H1 (cell line): ENCODE results near the gene RXRA. TPM values are rescaled to one million over a fixed set of nuclear protein-coding genes. Genes with fewer than 3 reads are reported as not detected.

Experiments used
- CTCF ChIA-PET: fragments of 300-600 bp; sonication (Branson Sonifier 250); formaldehyde crosslinking; loops from one replicate; lab custom pipeline; 2021; ENCODE audit not compliant: partially characterized antibody; lab: Charles Lee
- POLR2A ChIA-PET: fragments of 300-600 bp; sonication (Branson Sonifier 250); formaldehyde crosslinking; loops from one replicate; lab custom pipeline; 2021; ENCODE audit warnings: inconsistent platforms; ENCODE audit not compliant: partially characterized antibody; lab: Charles Lee
- DNase-seq, 2 experiments: peaks; one replicate each; pipeline versions ENCODE4 v3.0.0 to v3.0.0-alpha.2; 2010 to 2022; ENCODE audit warnings: low spot score in 2 of 2, low read depth in 1 of 2, mixed read lengths in 1 of 2
- FAIRE-seq: peaks from 2 replicates; lab custom pipeline; 2011; peaks lifted over from hg19 to GRCh38; lab: Jason Lieb, UNC
- H2AFZ ChIP-seq: 2 replicates; pipeline ENCODE4 v1.8.1; 2012; ENCODE audit warnings: low read length, inconsistent platforms
- H2AK5ac ChIP-seq: 2 replicates; pipeline ENCODE4 v1.6.1; 2013; ENCODE audit warnings: low read depth, low read length
- H2BK120ac ChIP-seq: replicated peaks from 2 replicates; pipeline ENCODE3; 2013; ENCODE audit warnings: low read depth, low read length, inconsistent platforms
- H2BK12ac ChIP-seq: 2 replicates; pipeline ENCODE4 v1.6.1; 2013; ENCODE audit warnings: low read depth, low read length
- H2BK15ac ChIP-seq: 2 replicates; pipeline ENCODE4 v1.6.1; 2013; ENCODE audit warnings: low read length
- H2BK20ac ChIP-seq: 2 replicates; pipeline ENCODE4 v1.6.1; 2013; ENCODE audit warnings: low read length
- H2BK5ac ChIP-seq: 2 replicates; pipeline ENCODE4 v1.6.1; 2013; ENCODE audit warnings: low read depth, low read length
- H3K14ac ChIP-seq: 2 replicates; pipeline ENCODE4 v1.6.1; 2013; ENCODE audit warnings: inconsistent platforms; ENCODE audit not compliant: insufficient read length
- H3K18ac ChIP-seq: 2 replicates; pipeline ENCODE4 v1.6.1; 2013; ENCODE audit warnings: low read length; ENCODE audit errors: extremely low read depth
- H3K23ac ChIP-seq: 2 replicates; pipeline ENCODE4 v1.6.1; 2013; ENCODE audit warnings: inconsistent platforms; ENCODE audit not compliant: insufficient read length
- H3K23me2 ChIP-seq: 2 replicates; pipeline ENCODE4 v1.6.1; 2013; ENCODE audit warnings: low read depth, low read length
- H3K27ac ChIP-seq: 2 replicates; pipeline ENCODE4 v1.6.1; 2011; ENCODE audit warnings: low read depth, low read length, inconsistent platforms
- H3K27me3 ChIP-seq, 4 experiments: replicated peaks in 1 of 4; 1 replicate in 1 of 4; 2 replicates in 3 of 4; pipeline versions ENCODE4 v1.6.1 to v1.8.1; 2011 to 2013; ENCODE audit warnings: low read length in 3 of 4, mild to moderate bottlenecking in 3 of 4, inconsistent platforms in 2 of 4, mixed read lengths in 2 of 4, moderate library complexity in 1 of 4; ENCODE audit not compliant: control insufficient read depth in 3 of 4, insufficient read depth in 3 of 4; ENCODE audit errors: extremely low read depth in 1 of 4
- H3K36me3 ChIP-seq, 4 experiments: 2 replicates each; pipeline versions ENCODE4 v1.6.1 to v1.8.1; 2011 to 2013; ENCODE audit warnings: mild to moderate bottlenecking in 4 of 4, low read length in 3 of 4, moderate library complexity in 2 of 4, control low read depth in 1 of 4, inconsistent platforms in 1 of 4; ENCODE audit not compliant: insufficient read depth in 4 of 4, control insufficient read depth in 2 of 4
- H3K4ac ChIP-seq: replicated peaks from 2 replicates; pipeline ENCODE3; 2013; ENCODE audit warnings: low read length, low read depth, mixed read lengths, inconsistent platforms; ENCODE audit not compliant: insufficient read length
- H3K4me1 ChIP-seq, 4 experiments: replicated peaks in 1 of 4; 1 replicate in 1 of 4; 2 replicates in 3 of 4; pipeline versions ENCODE4 v1.6.1 to v1.8.1; 2011 to 2013; ENCODE audit warnings: low read length in 3 of 4, inconsistent platforms in 2 of 4, mixed read lengths in 1 of 4; ENCODE audit not compliant: insufficient read depth in 4 of 4, control insufficient read depth in 3 of 4
- H3K4me2 ChIP-seq, 2 experiments: 2 replicates each; pipeline versions ENCODE4 v1.6.1 to v1.8.1; 2011 to 2013; ENCODE audit warnings: low read depth in 2 of 2, low read length in 2 of 2, control low read depth in 1 of 2, inconsistent platforms in 1 of 2, mild to moderate bottlenecking in 1 of 2; ENCODE audit not compliant: insufficient read depth in 1 of 2
- H3K4me3 ChIP-seq, 4 experiments: fragments of 200-600, 300-600 bp in 1 of 4; sonication (generic), shearing (Covaris generic), sonication (Bioruptor Twin) in 1 of 4; 2 replicates each; pipeline versions ENCODE4 v1.5.1 to v1.8.1; 2011 to 2016; ENCODE audit warnings: low read length in 4 of 4, low read depth in 3 of 4, control low read depth in 2 of 4, inconsistent platforms in 2 of 4, mild to moderate bottlenecking in 2 of 4, mixed read lengths in 1 of 4, moderate library complexity in 1 of 4; ENCODE audit not compliant: insufficient read depth in 2 of 4; ENCODE audit errors: extremely low read depth in 1 of 4
- H3K56ac ChIP-seq: replicated peaks from 2 replicates; pipeline ENCODE3; 2013; ENCODE audit warnings: low read depth, mild to moderate bottlenecking, mixed read lengths, low read length, inconsistent platforms; ENCODE audit not compliant: insufficient read length
- H3K79me1 ChIP-seq: 2 replicates; pipeline ENCODE4 v1.6.1; 2013; ENCODE audit warnings: low read depth, low read length, control low read depth
- H3K79me2 ChIP-seq, 2 experiments: 2 replicates each; pipeline versions ENCODE4 v1.6.1 to v1.8.1; 2012 to 2013; ENCODE audit warnings: low read length in 2 of 2, mild to moderate bottlenecking in 2 of 2, inconsistent platforms in 1 of 2; ENCODE audit not compliant: insufficient read depth in 2 of 2, control insufficient read depth in 1 of 2
- H3K9ac ChIP-seq, 4 experiments: replicated peaks in 1 of 4; 1 replicate in 1 of 4; 2 replicates in 3 of 4; pipeline versions ENCODE4 v1.6.1 to v1.8.1; 2011 to 2013; ENCODE audit warnings: low read depth in 3 of 4, low read length in 3 of 4, control low read depth in 2 of 4, mild to moderate bottlenecking in 2 of 4, moderate library complexity in 2 of 4, inconsistent platforms in 1 of 4; ENCODE audit errors: extremely low read depth in 1 of 4
- H3K9me3 ChIP-seq, 2 experiments: 2 replicates each; pipeline versions ENCODE4 v1.6.1 to v1.8.1; 2012 to 2013; ENCODE audit warnings: mild to moderate bottlenecking in 2 of 2, moderate library complexity in 2 of 2, control low read depth in 1 of 2, inconsistent platforms in 1 of 2, low read depth in 1 of 2, low read length in 1 of 2, mixed read lengths in 1 of 2; ENCODE audit not compliant: insufficient read depth in 2 of 2
- H4K20me1 ChIP-seq, 2 experiments: replicated peaks in 1 of 2; 2 replicates each; pipeline versions ENCODE3 to v1.8.1; 2011 to 2013; ENCODE audit warnings: inconsistent platforms in 2 of 2, low read length in 2 of 2, mild to moderate bottlenecking in 1 of 2; ENCODE audit not compliant: insufficient read depth in 2 of 2, control insufficient read depth in 1 of 2
- H4K5ac ChIP-seq: 2 replicates; pipeline ENCODE4 v1.6.1; 2013; ENCODE audit warnings: low read length, low read depth, mixed read lengths, inconsistent platforms; ENCODE audit not compliant: insufficient read length
- H4K8ac ChIP-seq: 2 replicates; pipeline ENCODE4 v1.8.0; 2013; ENCODE audit warnings: mild to moderate bottlenecking, moderate library complexity, low read length, inconsistent platforms; ENCODE audit not compliant: insufficient read depth; ENCODE audit errors: extremely low read depth
- H4K91ac ChIP-seq: replicated peaks from 2 replicates; pipeline ENCODE3; 2013; ENCODE audit warnings: low read length, mixed read lengths, inconsistent platforms; ENCODE audit not compliant: insufficient read length
- CBX5 ChIP-seq: fragments of 300-800, 300-1000 bp; sonication (generic); IDR thresholded peaks from 2 replicates; pipeline ENCODE4 v1.7.1; 2016; ENCODE audit warnings: antibody characterized with exemption, low read length, low read depth
- HDAC2 ChIP-seq, 2 experiments: fragments of 300-600 bp in 1 of 2; sonication (generic) in 1 of 2; IDR thresholded peaks; 2 replicates each; pipeline ENCODE4 v1.6.1; 2011 to 2012; ENCODE audit warnings: low read depth in 2 of 2, low read length in 2 of 2, mild to moderate bottlenecking in 2 of 2, moderate library complexity in 2 of 2, borderline replicate concordance in 1 of 2, inconsistent platforms in 1 of 2
- KDM1A ChIP-seq: fragments of 200-600, 300-600 bp; sonication (generic); IDR thresholded peaks from 2 replicates; pipeline ENCODE4 v1.7.1; 2016; ENCODE audit warnings: mild to moderate bottlenecking, low read length, borderline replicate concordance
- KDM5A ChIP-seq: fragments of 200-600 bp; IDR thresholded peaks from 2 replicates; pipeline ENCODE4 v1.7.1; 2012; ENCODE audit warnings: mild to moderate bottlenecking, low read length, inconsistent platforms, mixed read lengths
- MAFK ChIP-seq: IDR thresholded peaks from 2 replicates; pipeline ENCODE4 v1.6.1; 2012; ENCODE audit warnings: low read depth, mild to moderate bottlenecking, improper control_type of control experiment, low read length
- MAX ChIP-seq: IDR thresholded peaks from 2 replicates; pipeline ENCODE4 v1.6.1; 2012; ENCODE audit warnings: inconsistent platforms
- NRF1 ChIP-seq: IDR thresholded peaks from 2 replicates; pipeline ENCODE4 v1.6.1; 2011; ENCODE audit warnings: mild to moderate bottlenecking, low read depth, low read length, improper control_type of control experiment
- POU5F1 ChIP-seq: IDR thresholded peaks from 2 replicates; pipeline ENCODE4 v1.6.1; 2011; ENCODE audit warnings: low read depth, mild to moderate bottlenecking, low read length, moderate library complexity
- RNF2 ChIP-seq: fragments of 200-900, 300-1000 bp; sonication (generic); IDR thresholded peaks from 2 replicates; pipeline ENCODE4 v1.7.1; 2016; ENCODE audit warnings: borderline replicate concordance, low read depth, mild to moderate bottlenecking, antibody characterized with exemption, low read length; ENCODE audit not compliant: poor library complexity, severe bottlenecking; ENCODE audit errors: missing control alignments
- RXRA ChIP-seq: IDR thresholded peaks from 2 replicates; pipeline ENCODE4 v1.6.1; 2011; ENCODE audit warnings: low read depth, mild to moderate bottlenecking, low read length, moderate library complexity; ENCODE audit not compliant: insufficient read depth
- SIRT6 ChIP-seq: IDR thresholded peaks from one replicate; pipeline ENCODE4 v1.7.1; 2012; ENCODE audit warnings: low read length, inconsistent platforms
- SP2 ChIP-seq: IDR thresholded peaks from 2 replicates; pipeline ENCODE4 v1.6.1; 2012; ENCODE audit warnings: mild to moderate bottlenecking, low read length, inconsistent platforms
- WGBS, 2 experiments: shearing (Covaris generic) in 1 of 2; methylation state at CpG; one replicate each; pipeline versions ENCODE4 v1.1.6 to v1.1.7; 2013 to 2015; ENCODE audit warnings: low lambda C conversion rate in 2 of 2, mixed read lengths in 2 of 2, inconsistent platforms in 1 of 2, low coverage in 1 of 2, missing lambda C conversion rate in 1 of 2; ENCODE audit not compliant: insufficient replicate concordance in 2 of 2, insufficient coverage in 1 of 2, insufficient read length in 1 of 2; ENCODE audit errors: extremely low coverage in 1 of 2, missing lambda C conversion rate in 1 of 2; 5-methylcytosine and 5-hydroxymethylcytosine counted together
- polyA plus RNA-seq, 7 experiments: library from polyadenylated mRNA; depleted of rRNA in 3 of 7; stranded (reverse) in 5 of 7; unstranded in 2 of 7; fragments of >200 nt in 5 of 7; fragments of 200-250 nt in 2 of 7; gene quantifications; 1 replicate in 5 of 7; 2 replicates in 1 of 7; 4 replicates in 1 of 7; pipeline versions ENCODE4 v1.2.1 to v1.2.3, GENCODE V29; 2011 to 2013; ENCODE audit warnings: missing spikeins in 2 of 7, mixed read lengths in 2 of 7
- total RNA-seq: library from RNA; stranded (reverse); fragmentation: NEBNext Ultra II Directional; extraction: Animal tissue kit (Norgen Biotek cat#: 25700); gene quantifications from 2 replicates; pipeline ENCODE4 v1.2.1, GENCODE V29; 2021

Gene RXRA
- total and polyA plus RNA-seq, 2 of the 8 experiments (the other 6 are each of a cell fraction or from before 2014, with no cell fraction given), result 9.8 to 29.4 TPM

GRCh38 chr9:134286471-134287245, 39.6 kb upstream of the RXRA start:
- Histone ChIP-seq H3K14ac (no peak overlapping the region), H2BK20ac (no peak overlapping the region), H4K5ac (no peak overlapping the region), H3K4ac (no peak overlapping the region), H3K23ac (no peak overlapping the region), H3K79me1 (no peaks in the 10 kb centered on the region), H2BK5ac (no peak overlapping the region), H2BK12ac (no peak overlapping the region), H2AK5ac (no peak overlapping the region), H3K4me2 (no peak overlapping the region), H3K27ac (no peak overlapping the region), H2AFZ (no peak overlapping the region), H3K27me3 (no peaks in the 10 kb centered on the region), H3K56ac (no peak overlapping the region), H3K79me2 (no peaks in the 10 kb centered on the region), H4K8ac (no peak overlapping the region), H2BK120ac (no peak overlapping the region), H4K20me1 (peaks cover 0 to 3% of the 10 kb centered on the region in 2 experiments), H4K91ac (no peak overlapping the region), H3K9me3 (no peaks in the 10 kb centered on the region), H2BK15ac (no peak overlapping the region), H3K9ac (no peak overlapping the region), H3K4me1 (no peaks in the 10 kb centered on the region; a peak in 1 of 7 replicates), H3K23me2 (peaks cover 3% of the 10 kb centered on the region; the same call in 1 of the 2 replicates), H3K36me3 (no peaks in the 10 kb centered on the region), H3K18ac (no peak overlapping the region), H3K4me3 (no peak overlapping the region)
- FAIRE-seq, result no peak
- 84% methylated on average over 23 of the region's 27 CpGs; no CpG with 5 or more reads in 1 of the 2 experiments for WGBS, 2 experiments
- ChIA-PET POLR2A (no interaction called here), CTCF (interaction anchor here (0.7 to 1.0 kb wide), 3 partner anchors 118 to 517 kb away, joined by 3 to 5 read pairs (median 3); no protein-coding TSS in a partner anchor)
- DNase-seq, result no peak
- TF ChIP-seq KDM5A (no peak), RXRA (no peak), KDM1A (no peak), CBX5 (no peak), MAX (no peak), HDAC2 (IDR thresholded peaks at IDR 0.05; ENCODE audit: borderline replicate concordance in 1 of 2, low read depth in 2 of 2, low read length in 2 of 2) (no peak), RNF2 (no peak), SIRT6 (no peak), POU5F1 (no peak), SP2 (no peak), MAFK (no peak), NRF1 (no peak)
